Chondrocyte (in vitro differentiated cells): Measurements from ENCODE around the gene ENTR1. TPM values are rescaled to one million over a fixed set of nuclear protein-coding genes. Genes with fewer than 3 reads are reported as not detected.

Experiments
- DNase-seq: peaks from one replicate; pipeline ENCODE4 v3.0.0; 2021; ENCODE audit warnings: mixed read lengths, low spot score
- H3K27ac Mint-ChIP-seq: one replicate; pipeline ENCODE4 v1.8.0; 2021; ENCODE audit warnings: mild to moderate bottlenecking, moderate library complexity, mixed read lengths; ENCODE audit not compliant: unreplicated experiment
- H3K27me3 Mint-ChIP-seq: 2 replicates; pipeline ENCODE4 v1.8.0; 2021; ENCODE audit warnings: low read depth, mixed read lengths
- H3K36me3 Mint-ChIP-seq: 2 replicates; pipeline ENCODE4 v1.8.0; 2021; ENCODE audit warnings: low read depth, mixed read lengths
- H3K4me1 Mint-ChIP-seq: 2 replicates; pipeline ENCODE4 v1.8.0; 2021; ENCODE audit warnings: low read depth, mild to moderate bottlenecking, mixed read lengths
- H3K4me3 Mint-ChIP-seq: one replicate; pipeline ENCODE4 v1.8.0; 2021; ENCODE audit warnings: mild to moderate bottlenecking, moderate library complexity, mixed read lengths; ENCODE audit not compliant: unreplicated experiment
- H3K9me3 Mint-ChIP-seq: 2 replicates; pipeline ENCODE4 v1.8.0; 2021; ENCODE audit warnings: low read depth, mixed read lengths
- total RNA-seq: library from RNA; stranded (reverse); gene quantifications from 3 replicates; pipeline ENCODE4 v1.2.1, GENCODE V29; 2021
- TF ChIP-seq, protein P1 (sequence below): fragments of 200-600 bp; sonication (generic); IDR thresholded peaks from 2 replicates; pipeline ENCODE4 v1.5.0; 2021; ENCODE audit warnings: antibody characterized with exemption, mild to moderate bottlenecking, moderate library complexity

The ENTR1 gene
- total RNA-seq, 1 donor from 2014 or later = 49.6 TPM

DNA sequence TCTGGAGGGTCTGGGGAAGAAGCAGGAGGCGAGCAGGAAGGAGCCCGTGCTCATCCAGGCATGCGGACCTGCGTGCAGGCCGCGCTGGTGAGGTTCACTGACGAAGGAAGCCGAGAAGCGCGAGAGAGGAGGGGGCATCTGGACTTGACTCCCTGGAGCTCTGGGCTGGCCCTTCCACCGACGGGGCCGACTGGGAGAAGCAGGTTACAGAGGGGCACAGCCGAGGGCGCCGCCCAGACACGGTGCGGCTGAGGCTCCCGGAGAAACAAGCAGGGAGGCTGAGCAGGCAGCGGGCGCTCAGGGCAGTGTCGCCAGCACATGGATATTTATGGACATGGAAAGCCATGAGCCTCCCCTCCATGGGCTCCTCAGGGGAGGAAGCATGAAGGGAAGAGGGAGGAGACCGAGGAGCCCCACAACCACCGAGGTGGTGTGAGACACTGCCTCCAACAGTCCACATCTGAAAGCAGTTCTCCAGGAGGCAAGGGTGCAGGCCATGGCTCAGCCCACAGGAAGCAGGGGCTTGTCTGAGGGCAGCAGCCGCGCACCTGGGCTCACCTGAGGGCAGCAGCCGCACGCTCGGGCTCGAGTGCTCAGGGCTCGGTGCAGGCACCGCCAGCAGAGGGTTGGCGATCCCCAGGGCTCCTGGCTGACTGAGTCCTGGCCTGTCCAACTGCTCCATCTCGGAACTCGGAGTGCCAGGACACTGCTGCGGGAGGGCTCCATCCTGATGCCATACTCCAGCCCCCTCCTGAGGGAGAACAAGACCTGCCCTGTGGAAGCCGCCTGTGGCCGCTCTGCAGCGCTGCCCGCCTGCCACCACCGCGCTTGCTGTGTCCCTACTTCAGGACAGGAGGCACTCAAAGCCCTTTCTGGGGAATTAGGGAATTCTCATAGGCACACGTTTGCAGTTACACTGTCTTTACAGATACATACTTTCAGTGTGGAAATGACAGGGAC is 44.9 kb upstream of the ENTR1 start:
- no peaks in the 10 kb centered on the region for H3K4me1 Mint-ChIP-seq
- H3K36me3 Mint-ChIP-seq = peaks cover 43% of the 10 kb centered on the region
- no peak overlapping the region for H3K4me3 Mint-ChIP-seq
- no peaks in the 10 kb centered on the region for H3K9me3 Mint-ChIP-seq
- TF ChIP-seq, protein P1, sequence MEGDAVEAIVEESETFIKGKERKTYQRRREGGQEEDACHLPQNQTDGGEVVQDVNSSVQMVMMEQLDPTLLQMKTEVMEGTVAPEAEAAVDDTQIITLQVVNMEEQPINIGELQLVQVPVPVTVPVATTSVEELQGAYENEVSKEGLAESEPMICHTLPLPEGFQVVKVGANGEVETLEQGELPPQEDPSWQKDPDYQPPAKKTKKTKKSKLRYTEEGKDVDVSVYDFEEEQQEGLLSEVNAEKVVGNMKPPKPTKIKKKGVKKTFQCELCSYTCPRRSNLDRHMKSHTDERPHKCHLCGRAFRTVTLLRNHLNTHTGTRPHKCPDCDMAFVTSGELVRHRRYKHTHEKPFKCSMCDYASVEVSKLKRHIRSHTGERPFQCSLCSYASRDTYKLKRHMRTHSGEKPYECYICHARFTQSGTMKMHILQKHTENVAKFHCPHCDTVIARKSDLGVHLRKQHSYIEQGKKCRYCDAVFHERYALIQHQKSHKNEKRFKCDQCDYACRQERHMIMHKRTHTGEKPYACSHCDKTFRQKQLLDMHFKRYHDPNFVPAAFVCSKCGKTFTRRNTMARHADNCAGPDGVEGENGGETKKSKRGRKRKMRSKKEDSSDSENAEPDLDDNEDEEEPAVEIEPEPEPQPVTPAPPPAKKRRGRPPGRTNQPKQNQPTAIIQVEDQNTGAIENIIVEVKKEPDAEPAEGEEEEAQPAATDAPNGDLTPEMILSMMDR = no peak
- H3K27ac Mint-ChIP-seq = no peak overlapping the region
- no peaks in the 10 kb centered on the region for H3K27me3 Mint-ChIP-seq
- no peak for DNase-seq

DNA sequence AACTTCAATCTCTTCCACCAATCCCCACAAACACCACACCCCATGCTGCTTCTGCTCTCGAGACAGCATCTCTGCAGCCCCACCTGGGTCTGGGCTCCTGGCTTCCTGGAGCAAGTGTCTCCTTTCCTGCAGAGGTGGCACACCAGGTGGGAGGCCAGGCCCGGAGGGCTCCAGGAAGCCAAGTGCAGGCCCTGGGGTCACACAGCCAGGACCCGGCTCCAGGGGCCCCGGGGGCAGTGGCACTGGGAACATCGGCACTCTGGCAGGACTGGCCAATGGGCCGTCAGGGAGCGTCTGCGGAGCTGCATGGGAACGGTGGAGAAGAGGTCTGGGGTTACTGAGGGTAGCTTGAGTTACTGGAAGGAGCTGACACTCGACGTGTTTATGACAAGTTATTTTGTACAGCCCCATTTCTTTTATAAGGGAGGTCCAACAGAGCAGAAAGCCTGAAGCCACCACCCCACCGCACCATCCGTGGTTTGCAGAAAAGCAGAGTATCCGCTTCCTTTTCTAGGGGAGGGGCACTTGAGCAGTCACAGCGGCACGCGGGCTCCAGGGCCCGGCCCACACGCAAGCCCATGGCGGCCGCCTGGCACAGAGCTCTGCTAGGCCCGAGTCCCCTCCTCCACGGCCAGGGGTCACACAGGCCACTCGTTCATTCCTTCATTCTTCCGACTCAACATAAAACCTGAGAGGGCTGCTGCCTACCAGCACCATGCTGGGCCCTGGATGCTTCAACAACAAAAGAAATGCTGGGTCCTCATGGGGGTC is 43.8 kb upstream of the ENTR1 start:
- H3K4me3 Mint-ChIP-seq = no peak overlapping the region
- no peaks in the 10 kb centered on the region for H3K27me3 Mint-ChIP-seq
- TF ChIP-seq, protein P1 = no peak
- H3K36me3 Mint-ChIP-seq = peaks cover 39% of the 10 kb centered on the region
- no peak for DNase-seq
- no peaks in the 10 kb centered on the region for H3K9me3 Mint-ChIP-seq
- H3K4me1 Mint-ChIP-seq = no peaks in the 10 kb centered on the region
- no peak overlapping the region for H3K27ac Mint-ChIP-seq

DNA sequence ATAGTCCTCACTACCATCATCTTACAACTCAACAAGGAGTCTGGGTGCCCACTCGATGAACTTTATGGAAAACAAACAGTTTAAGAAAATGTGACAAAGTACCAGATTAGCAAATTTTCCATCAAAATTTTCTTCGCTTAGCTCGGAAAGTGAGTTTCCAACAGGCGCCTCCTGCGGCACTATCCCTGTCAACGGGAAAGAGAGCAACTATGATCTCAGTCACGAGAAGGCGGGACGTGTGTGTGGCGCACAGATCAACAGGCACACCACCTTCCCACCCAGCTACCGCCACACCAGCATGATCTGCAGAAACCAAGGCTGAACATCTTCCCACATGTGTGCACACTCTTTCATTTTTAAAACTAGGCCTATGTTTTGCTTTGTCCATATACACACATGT is 42.9 kb upstream of the ENTR1 start:
- H3K27ac Mint-ChIP-seq = no peak overlapping the region
- no peak overlapping the region for H3K4me3 Mint-ChIP-seq

DNA sequence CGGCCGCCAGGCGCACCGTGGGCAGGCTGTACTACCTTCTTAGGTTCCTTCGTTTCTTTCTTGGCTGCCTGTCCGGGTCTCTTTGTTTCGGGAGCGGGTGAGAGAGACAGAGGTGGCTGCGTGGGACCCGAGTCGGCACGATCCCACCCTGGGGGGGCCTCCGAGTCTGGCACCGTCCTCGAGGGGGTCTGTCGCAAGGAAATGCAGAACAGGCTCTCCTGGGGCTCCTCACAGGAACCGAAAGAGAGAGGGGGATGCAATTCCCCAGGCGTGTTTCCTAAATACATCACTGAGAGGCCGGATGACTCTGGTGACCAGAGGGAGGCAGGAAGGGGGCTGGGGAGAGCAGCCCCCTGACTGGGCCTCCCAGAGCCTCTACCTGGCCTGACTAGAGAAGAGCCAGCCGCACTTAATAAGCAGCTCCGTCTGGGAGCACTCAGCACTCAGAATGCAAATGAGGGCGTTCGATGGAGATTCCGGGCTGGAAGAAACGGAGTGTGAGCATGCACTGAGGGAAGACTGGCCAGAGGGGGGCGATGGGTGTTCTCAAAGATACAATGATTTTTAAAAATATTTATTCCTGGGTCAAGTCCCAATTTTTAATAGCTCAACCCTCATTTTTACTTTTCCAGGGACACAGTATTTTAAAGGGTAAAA is 40.9 kb upstream of the ENTR1 start:
- H3K4me3 Mint-ChIP-seq = no peak overlapping the region
- DNase-seq = no peak
- H3K27ac Mint-ChIP-seq = peak overlapping the region; percentile 8
- no peaks in the 10 kb centered on the region for H3K27me3 Mint-ChIP-seq
- H3K36me3 Mint-ChIP-seq = peaks cover 41% of the 10 kb centered on the region
- H3K4me1 Mint-ChIP-seq = no peaks in the 10 kb centered on the region
- TF ChIP-seq, protein P1 = peak; percentile 22
- H3K9me3 Mint-ChIP-seq = no peaks in the 10 kb centered on the region

More for the DNA sequence above, 42.9 kb upstream of the ENTR1 start:
- Mint-ChIP-seq H3K9me3 (no peaks in the 10 kb centered on the region), H3K36me3 (peaks cover 36% of the 10 kb centered on the region), H3K4me1 (no peaks in the 10 kb centered on the region), H3K27me3 (no peaks in the 10 kb centered on the region)
- DNase-seq = no peak
- TF ChIP-seq, protein P1 = no peak

DNA sequence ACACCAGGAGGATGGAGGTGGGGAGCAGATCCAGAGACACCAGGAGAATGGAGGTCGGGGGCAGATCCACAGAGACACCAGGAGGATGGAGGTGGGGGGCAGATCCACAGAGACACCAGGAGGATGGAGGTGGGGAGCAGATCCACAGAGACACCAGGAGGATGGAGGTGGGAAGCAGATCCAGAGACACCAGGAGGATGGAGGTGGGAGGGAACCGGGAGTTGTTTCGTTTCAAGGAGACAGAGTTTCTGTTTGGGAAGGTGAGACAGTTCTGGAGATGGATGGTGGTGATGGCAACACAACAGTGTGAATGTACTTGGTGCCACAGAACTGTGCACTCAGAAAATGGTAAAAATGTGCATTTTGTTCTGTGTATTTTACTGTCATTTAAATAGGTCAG is 38.2 kb upstream of the ENTR1 start:
- no peak overlapping the region for H3K4me3 Mint-ChIP-seq
- H3K36me3 Mint-ChIP-seq = peaks cover 37% of the 10 kb centered on the region
- TF ChIP-seq, protein P1 = no peak

More for the DNA sequence above, 38.2 kb upstream of the ENTR1 start:
- no peaks in the 10 kb centered on the region for H3K9me3 Mint-ChIP-seq
- H3K4me1 Mint-ChIP-seq = no peaks in the 10 kb centered on the region
- no peak for DNase-seq
- H3K27me3 Mint-ChIP-seq = no peaks in the 10 kb centered on the region
- no peak overlapping the region for H3K27ac Mint-ChIP-seq
